AG04450 (cell line): ENCODE measurements around the gene HNMT. TPM values are rescaled to one million over a fixed set of nuclear protein-coding genes. Genes with fewer than 3 reads are reported as not detected.

Source experiments
- CTCF ChIA-PET: fragments of 300-600, 350-600 bp; formaldehyde crosslinking; extraction: SDS; loops from one replicate; lab custom pipeline; 2022; ENCODE audit warnings: antibody characterized with exemption, inconsistent platforms; lab: Charles Lee
- POLR2A ChIA-PET: fragments of 350-600 bp; formaldehyde crosslinking; extraction: SDS; loops from one replicate; lab custom pipeline; 2021; ENCODE audit warnings: antibody characterized with exemption, inconsistent platforms; lab: Yijun Ruan, JAX
- DNase-seq: peaks from one replicate; pipeline ENCODE4 v3.0.0-alpha.2; 2011; ENCODE audit warnings: low read depth, low spot score
- H3K27ac ChIP-seq: one replicate; pipeline ENCODE4 v1.5.1; 2012; ENCODE audit warnings: low read depth, low read length, control low read depth
- H3K27me3 ChIP-seq: one replicate; pipeline ENCODE4 v1.6.0; 2012; ENCODE audit warnings: low read length; ENCODE audit not compliant: control insufficient read depth, insufficient read depth
- H3K4me3 ChIP-seq: 2 replicates; pipeline ENCODE4 v1.5.1; 2011; ENCODE audit warnings: mild to moderate bottlenecking, low read depth, low read length, control low read depth
- H3K9me3 ChIP-seq: 2 replicates; pipeline ENCODE4 v1.5.1; 2012; ENCODE audit warnings: low read length; ENCODE audit not compliant: control insufficient read depth, insufficient read depth
- polyA plus RNA-seq: library from polyadenylated mRNA; depleted of rRNA; stranded (reverse); fragments of >200 nt; gene quantifications from 2 replicates; pipeline ENCODE4 v1.2.3, GENCODE V29; 2011
- TF ChIP-seq, protein P1 (sequence below): IDR thresholded peaks from 2 replicates; pipeline ENCODE4 v1.5.1; 2011; ENCODE audit warnings: low read depth, low read length, control low read depth, inconsistent platforms

Gene HNMT
- polyA plus RNA-seq, 1 experiment = 47.0 TPM

DNA sequence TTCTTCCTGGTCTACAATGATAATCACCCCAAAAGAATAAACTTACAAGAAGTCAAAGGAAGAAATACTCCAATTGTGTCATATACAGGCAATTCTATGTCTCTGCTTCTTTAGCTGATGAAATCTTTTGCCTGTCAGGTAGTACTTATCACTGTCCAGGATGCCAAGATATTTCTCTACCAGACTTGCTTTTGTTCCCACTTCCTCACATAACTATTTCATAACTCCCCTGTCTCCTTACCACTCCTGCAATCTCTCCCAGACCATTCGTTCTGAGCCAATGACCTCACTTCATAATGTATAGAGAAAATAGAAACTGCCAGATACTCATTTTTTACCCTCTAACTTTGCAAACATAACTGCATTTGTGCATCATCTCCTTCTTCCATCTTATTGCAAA lies 39.1 kb downstream of the HNMT start:
- Histone ChIP-seq H3K9me3 (no peaks in the 10 kb centered on the region), H3K27ac (no peak overlapping the region), H3K27me3 (no peaks in the 10 kb centered on the region), H3K4me3 (no peak overlapping the region)
- DNase-seq = no peak
- TF ChIP-seq, protein P1, sequence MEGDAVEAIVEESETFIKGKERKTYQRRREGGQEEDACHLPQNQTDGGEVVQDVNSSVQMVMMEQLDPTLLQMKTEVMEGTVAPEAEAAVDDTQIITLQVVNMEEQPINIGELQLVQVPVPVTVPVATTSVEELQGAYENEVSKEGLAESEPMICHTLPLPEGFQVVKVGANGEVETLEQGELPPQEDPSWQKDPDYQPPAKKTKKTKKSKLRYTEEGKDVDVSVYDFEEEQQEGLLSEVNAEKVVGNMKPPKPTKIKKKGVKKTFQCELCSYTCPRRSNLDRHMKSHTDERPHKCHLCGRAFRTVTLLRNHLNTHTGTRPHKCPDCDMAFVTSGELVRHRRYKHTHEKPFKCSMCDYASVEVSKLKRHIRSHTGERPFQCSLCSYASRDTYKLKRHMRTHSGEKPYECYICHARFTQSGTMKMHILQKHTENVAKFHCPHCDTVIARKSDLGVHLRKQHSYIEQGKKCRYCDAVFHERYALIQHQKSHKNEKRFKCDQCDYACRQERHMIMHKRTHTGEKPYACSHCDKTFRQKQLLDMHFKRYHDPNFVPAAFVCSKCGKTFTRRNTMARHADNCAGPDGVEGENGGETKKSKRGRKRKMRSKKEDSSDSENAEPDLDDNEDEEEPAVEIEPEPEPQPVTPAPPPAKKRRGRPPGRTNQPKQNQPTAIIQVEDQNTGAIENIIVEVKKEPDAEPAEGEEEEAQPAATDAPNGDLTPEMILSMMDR = no peak
- POLR2A ChIA-PET = no interaction called here
- CTCF ChIA-PET = no interaction called here

DNA sequence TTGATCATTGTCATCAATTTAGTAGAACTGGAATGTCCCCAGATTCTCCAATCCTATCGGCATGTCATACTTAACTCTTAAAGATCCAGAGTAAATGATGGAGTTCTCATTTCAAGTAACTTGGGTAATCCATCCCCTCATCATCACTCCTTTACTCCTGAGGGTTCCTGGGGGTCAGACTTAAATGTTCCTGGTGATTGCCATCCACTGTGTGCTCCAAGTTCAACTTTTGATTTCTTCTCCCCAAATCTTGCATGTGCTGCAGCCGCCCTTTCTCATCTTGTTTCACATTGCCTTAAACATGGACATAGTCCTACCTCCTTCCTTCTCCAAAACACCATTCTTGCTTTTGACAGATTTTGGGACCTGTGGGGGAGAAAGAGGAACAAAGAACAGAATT lies 43.2 kb downstream of the HNMT start:
- ChIA-PET CTCF (no interaction called here), POLR2A (no interaction called here)
- TF ChIP-seq, protein P1 = no peak
- Histone ChIP-seq H3K27ac (no peak overlapping the region), H3K4me3 (no peak overlapping the region), H3K27me3 (no peaks in the 10 kb centered on the region), H3K9me3 (no peaks in the 10 kb centered on the region)
- no peak for DNase-seq

DNA sequence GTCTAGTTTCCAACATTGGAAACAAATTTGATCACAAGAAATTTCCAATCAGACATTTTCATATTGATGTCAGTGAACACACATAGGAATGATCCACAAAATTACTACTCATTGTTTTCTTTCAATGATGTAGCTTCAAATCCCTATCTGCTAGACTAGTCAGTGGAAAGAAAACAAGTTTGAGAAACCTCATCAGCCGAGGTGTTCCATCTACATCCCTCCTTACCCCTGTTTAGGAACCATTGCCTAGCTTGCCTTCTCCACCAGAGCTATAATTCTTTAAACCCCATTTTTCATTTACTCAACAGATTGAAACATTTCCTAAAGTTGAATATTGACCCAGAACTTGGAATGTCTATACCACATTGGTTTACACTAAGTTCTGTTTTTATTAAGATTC lies 45.3 kb downstream of the HNMT start:
- Histone ChIP-seq H3K27me3 (no peaks in the 10 kb centered on the region), H3K27ac (no peak overlapping the region), H3K4me3 (no peak overlapping the region), H3K9me3 (no peaks in the 10 kb centered on the region)
- ChIA-PET CTCF (interaction anchor here (0.5 kb wide), 1 partner anchor 80 kb away, joined by 4 read pairs; no protein-coding TSS in a partner anchor), POLR2A (no interaction called here)
- TF ChIP-seq, protein P1 = no peak
- no peak for DNase-seq

DNA sequence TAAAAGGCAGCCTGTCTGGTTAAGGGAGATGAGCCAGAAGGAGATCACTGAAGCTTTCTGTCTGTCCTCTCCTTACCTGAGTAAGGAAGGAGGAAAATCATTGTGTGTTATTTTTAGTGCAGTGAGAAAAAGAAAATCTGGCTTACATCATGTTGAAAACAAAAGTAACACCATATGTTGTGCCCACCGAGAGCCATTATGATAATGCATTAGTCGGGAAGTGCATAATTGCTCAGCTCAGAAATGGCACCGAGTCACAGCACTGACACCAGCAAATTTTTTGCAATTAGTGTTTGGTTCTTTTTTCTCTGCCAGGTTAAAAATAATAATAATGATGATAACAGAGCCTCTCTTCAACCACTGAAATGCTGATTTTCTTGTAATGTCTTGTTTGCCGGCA lies 46.6 kb downstream of the HNMT start:
- Histone ChIP-seq H3K27ac (no peak overlapping the region), H3K4me3 (no peak overlapping the region), H3K9me3 (no peaks in the 10 kb centered on the region), H3K27me3 (no peaks in the 10 kb centered on the region)
- DNase-seq = no peak
- ChIA-PET POLR2A (no interaction called here), CTCF (no interaction called here)
- TF ChIP-seq, protein P1 = no peak

DNA sequence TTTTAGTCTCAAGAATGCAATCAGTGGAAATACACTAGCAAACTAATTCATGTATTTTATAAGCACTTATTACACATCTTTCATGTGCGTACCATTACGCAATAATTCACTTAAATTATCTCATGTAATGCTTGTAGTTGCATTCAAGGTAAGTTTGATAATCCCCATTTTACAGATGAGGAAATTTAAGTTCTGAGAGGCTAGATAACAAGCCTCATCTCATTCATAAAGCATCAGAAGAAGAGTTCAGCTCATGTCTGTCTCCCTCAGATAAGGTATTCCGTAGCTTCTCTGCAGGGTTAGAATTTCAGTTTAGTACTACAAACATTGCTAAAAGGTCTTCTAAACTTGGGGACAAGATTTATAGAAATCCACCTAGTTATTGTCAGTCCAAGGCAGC lies 47.8 kb downstream of the HNMT start:
- no peaks in the 10 kb centered on the region for H3K27me3 ChIP-seq

More for the DNA sequence above, 47.8 kb downstream of the HNMT start:
- TF ChIP-seq, protein P1 = no peak
- DNase-seq = no peak
- H3K9me3 ChIP-seq = no peaks in the 10 kb centered on the region
- CTCF ChIA-PET = no interaction called here
- no peak overlapping the region for H3K4me3 ChIP-seq
- H3K27ac ChIP-seq = no peak overlapping the region
- POLR2A ChIA-PET = no interaction called here
